HAP-1 (cell line): Measurements from ENCODE around the gene ADA.

Source experiments
- DNase-seq, 2 experiments: peaks; one replicate each; pipeline ENCODE4 v3.0.0-alpha.2; 2016 to 2020; ENCODE audit warnings: low spot score in 2 of 2
- H3K27me3 ChIP-seq: fragments of 250-450 bp; sonication (Bioruptor Pico); 2 replicates; pipeline ENCODE4 v1.5.1; 2020; ENCODE audit warnings: low read depth, mild to moderate bottlenecking, moderate library complexity
- H3K36me3 ChIP-seq: fragments of 250-450 bp; sonication (Bioruptor Pico); replicated peaks from 2 replicates; pipeline ENCODE4 v1.5.1; 2020; ENCODE audit warnings: mild to moderate bottlenecking
- H3K4me1 ChIP-seq: fragments of 250-450 bp; sonication (Bioruptor Pico); 2 replicates; pipeline ENCODE4 v1.5.1; 2020; ENCODE audit warnings: mild to moderate bottlenecking
- H3K4me3 ChIP-seq: fragments of 250-450 bp; sonication (Bioruptor Pico); 2 replicates; pipeline ENCODE4 v1.5.1; 2020; ENCODE audit warnings: mild to moderate bottlenecking, moderate library complexity
- H3K9me3 ChIP-seq: fragments of 250-450 bp; sonication (Bioruptor Pico); 2 replicates; pipeline ENCODE4 v1.5.1; 2020; ENCODE audit warnings: mild to moderate bottlenecking, moderate library complexity
- in situ Hi-C: fragments of 300-500 bp; cut with MboI; formaldehyde crosslinking; loops from 3 replicates; pipeline ENCODE4 v1.14.3; 2020; ENCODE audit warnings: low sequenced_read_pairs, inconsistent platforms, mixed read lengths

Gene ADA

DNA sequence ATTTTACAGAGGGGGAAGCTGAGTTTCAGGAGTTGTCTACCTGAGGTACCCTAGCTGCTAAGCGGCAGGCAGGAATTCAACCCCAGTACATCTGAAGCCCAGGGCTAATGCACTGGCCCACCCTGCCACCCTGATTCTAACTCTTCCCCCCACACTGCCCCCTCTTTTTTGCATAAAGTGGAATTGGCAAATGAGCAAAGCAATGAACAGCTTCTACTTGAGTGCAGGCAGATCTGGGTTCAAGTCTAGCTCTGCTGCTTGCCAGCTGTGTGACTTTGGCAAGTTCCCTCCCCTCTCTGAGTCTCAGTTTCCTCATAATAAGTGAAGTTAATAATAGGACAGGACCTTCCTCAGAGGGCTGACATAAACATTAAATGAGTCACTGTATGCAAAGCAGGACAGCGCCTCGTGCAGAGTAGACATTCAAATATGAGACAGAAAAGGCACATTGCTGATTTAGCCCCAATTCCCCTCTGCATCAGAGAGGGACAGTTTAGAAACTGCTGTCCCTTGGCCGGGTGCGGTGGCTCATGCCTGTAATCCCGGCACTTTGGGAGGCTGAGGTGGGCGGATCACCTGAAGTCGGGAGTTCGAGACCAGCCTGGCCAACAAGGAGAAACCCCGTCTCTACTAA, 4.7 kb downstream of the ADA start:
- peaks cover 5% of the 10 kb centered on the region for H3K4me1 ChIP-seq
- DNase-seq, result no peak
- in situ Hi-C loops, result no loop called here
- no peaks in the 10 kb centered on the region for H3K9me3 ChIP-seq
- H3K27me3 ChIP-seq, result no peaks in the 10 kb centered on the region
- no peaks in the 10 kb centered on the region for H3K36me3 ChIP-seq
- no peak overlapping the region for H3K4me3 ChIP-seq

DNA sequence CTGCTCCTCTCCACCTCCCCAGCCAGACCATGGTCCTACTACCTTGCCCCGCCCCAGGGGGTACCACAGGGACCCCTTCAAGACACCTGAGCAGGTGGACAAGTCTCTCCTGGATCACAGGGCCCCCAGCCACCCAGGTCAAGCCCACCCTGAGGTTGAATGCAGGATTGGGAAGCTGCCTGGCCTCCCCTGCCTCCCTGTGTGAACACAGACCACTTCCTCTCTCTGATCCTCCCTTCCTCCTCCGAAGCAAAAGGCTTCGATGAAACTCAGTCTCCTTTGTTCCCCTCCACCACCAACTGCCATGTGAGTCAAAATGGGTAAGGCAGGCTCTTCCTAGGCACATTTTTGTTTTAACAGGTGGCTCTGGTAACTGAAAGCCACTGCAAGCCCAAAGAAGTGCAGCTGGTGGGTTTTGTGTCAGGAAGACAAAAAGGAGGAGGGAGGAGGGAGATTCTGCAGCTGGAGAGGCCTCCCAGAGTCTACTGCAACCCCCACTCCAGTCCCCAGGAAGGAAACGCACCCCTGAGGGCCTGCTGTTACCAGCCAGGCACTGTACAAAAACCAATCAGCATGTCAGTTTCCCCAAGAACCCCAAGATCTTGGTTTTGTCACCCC, 5.4 kb downstream of the ADA start:
- no peaks in the 10 kb centered on the region for H3K36me3 ChIP-seq
- in situ Hi-C loops, result no loop called here
- no peaks in the 10 kb centered on the region for H3K9me3 ChIP-seq
- peaks cover 3% of the 10 kb centered on the region for H3K4me1 ChIP-seq
- no peaks in the 10 kb centered on the region for H3K27me3 ChIP-seq
- no peak for DNase-seq
- H3K4me3 ChIP-seq, result no peak overlapping the region

DNA sequence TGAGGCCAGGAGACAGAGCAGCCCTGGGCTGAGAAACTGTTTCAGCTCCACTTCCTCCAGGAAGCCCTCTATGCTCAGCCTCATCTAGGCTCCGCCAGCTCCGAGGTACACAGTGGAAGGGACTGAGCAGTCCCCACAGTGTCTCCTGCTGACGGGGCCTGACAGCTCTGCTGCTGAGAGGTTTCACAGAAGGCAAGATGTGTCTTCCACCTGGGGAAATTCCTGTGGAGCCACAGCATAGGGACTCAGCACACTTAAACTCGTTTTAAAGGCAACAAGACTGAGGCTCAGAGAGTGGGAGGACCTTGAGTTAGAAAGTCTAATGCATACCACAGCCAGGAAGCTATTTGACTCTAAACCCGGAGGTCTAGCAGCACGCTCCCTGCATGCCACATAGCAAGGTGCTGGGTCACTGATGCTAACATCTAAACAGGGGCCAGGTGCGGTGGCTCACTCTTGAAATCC, 6.8 kb downstream of the ADA start:
- no peaks in the 10 kb centered on the region; the same call in 1 of the 2 replicates for H3K4me1 ChIP-seq

DNA sequence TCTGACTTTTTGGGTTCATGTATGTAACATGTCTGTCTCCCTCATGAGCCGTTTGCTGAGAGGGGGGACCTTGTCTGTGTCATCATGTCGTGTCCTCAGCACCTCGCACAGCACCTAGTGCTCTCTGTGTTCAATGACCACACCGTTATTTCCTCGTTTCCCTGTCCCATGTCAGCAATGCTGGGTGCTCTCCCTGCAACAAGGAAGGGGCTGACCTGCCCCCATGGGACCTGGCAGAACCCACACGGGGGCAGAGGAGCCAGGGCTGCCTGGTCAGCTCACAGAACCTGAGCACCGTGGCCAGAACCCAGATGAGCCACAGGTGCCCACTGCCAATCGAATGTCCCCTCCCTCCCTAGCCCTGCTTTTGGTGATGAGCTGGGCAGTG, 7.3 kb downstream of the ADA start:
- DNase-seq, result no peak
- Histone ChIP-seq H3K4me3 (no peak overlapping the region), H3K4me1 (no peaks in the 10 kb centered on the region; the same call in 1 of the 2 replicates), H3K36me3 (no peaks in the 10 kb centered on the region), H3K27me3 (no peaks in the 10 kb centered on the region), H3K9me3 (no peaks in the 10 kb centered on the region)
- in situ Hi-C loops, result no loop called here

More for the DNA sequence above, 6.8 kb downstream of the ADA start:
- Histone ChIP-seq H3K36me3 (no peaks in the 10 kb centered on the region), H3K9me3 (no peaks in the 10 kb centered on the region), H3K4me3 (no peak overlapping the region), H3K27me3 (no peaks in the 10 kb centered on the region)
- in situ Hi-C loops, result no loop called here
- no peak for DNase-seq

DNA sequence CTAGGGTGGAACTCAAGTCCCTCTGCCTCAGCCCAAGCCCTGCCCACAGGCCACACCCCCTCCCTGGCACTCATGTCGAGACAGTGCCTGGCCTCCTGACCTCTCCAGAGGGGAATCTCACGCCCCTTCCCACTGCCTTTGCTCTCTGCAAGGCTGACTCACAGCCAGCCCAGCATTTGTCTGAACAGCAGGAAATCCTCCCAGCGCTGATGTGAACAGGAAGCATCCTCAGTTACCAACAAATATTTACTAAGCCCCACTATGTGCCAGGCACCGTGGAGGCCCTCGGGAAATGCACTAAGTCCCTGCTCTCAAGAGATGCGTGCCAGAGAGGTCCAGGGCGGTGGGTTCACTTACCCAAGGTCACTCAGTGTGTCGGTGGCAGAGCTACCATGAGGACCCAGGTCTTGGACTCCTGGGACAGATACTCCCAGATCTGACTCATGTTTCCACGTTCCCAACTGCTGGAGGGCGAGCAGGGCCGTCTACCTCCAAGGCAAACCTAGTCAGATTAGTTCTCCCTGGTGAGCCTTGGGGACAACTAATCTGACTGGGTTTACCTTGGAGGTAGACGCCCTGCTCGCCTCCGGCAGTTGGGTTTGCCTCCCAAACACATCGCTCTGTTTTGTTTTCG, 7.8 kb downstream of the ADA start:
- no peak overlapping the region for H3K4me3 ChIP-seq
- peak in 1 of 2 experiments; percentile 23 for DNase-seq
- in situ Hi-C loops, result no loop called here
- no peaks in the 10 kb centered on the region for H3K9me3 ChIP-seq
- no peaks in the 10 kb centered on the region for H3K27me3 ChIP-seq
- H3K4me1 ChIP-seq, result no peaks in the 10 kb centered on the region; the same call in 1 of the 2 replicates
- H3K36me3 ChIP-seq, result no peaks in the 10 kb centered on the region

DNA sequence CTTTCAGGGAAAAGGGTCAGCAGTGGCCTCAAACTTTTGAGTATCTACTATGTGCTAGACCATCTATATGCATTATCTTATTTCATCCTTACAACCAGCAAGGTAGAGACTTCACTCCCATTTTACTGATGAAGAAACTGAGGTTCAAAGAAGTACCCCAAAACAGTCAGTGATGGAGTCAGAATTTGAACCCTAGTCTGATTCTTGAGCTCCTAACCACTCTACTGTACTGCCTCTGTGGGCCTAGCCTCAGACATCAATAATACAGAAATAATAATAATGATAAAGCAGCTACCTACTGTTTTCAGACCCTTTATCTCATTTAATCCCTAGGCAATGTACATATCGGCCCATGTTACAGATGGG, 8.4 kb downstream of the ADA start:
- Histone ChIP-seq H3K9me3 (no peaks in the 10 kb centered on the region), H3K36me3 (no peaks in the 10 kb centered on the region), H3K27me3 (no peaks in the 10 kb centered on the region), H3K4me1 (no peaks in the 10 kb centered on the region; the same call in 1 of the 2 replicates), H3K4me3 (no peak overlapping the region)
- no peak for DNase-seq
- in situ Hi-C loops, result no loop called here

DNA sequence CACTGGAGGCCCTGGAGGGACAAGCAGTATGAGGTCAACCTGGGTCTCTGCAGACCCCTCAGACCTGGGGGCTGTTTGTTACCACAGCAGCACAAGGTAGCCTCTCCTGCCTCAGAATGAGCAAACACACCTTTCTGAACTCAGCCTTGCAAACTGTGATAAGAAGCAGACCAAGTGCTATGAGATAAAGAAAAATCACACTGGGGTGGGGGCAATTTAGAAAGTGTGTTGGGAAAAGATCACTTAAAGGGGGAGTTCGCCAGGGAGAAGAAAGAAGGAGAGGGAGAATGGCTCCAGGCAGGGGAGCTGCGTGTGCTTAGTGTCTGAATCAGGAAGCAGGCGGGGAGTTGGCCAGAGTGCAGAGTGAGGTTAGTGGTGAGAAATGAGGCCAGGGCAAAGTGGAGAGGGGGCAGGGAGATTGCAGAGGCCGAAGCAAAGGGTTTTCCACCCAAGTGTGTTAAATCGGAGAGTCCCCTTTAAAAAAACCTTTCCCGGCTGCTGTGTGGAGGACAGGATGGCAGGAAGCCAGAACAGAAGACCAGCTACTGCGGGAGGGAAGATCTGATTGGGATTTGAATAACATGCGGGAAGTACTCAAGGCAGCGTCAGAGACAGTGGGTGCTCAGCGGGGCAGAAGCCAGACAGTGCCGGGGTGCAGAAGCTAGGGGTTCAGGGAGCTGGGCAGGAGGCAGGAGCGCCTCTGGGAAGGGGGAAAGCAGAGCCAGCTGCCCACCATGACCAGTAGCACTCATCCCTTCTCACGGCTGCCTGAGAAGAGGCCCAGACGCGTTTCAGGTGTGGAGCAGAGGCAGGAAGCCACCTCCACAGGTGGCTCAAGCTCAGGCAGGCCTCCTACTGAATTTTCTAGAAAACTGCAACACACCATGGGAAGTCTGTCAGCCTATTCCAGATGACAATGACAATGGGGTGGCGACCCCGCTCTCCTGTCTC, 9.0 kb downstream of the ADA start:
- H3K4me3 ChIP-seq, result no peak overlapping the region
- peak in 1 of 2 experiments; percentile 45 for DNase-seq
- no peaks in the 10 kb centered on the region for H3K9me3 ChIP-seq
- H3K4me1 ChIP-seq, result no peaks in the 10 kb centered on the region; the same call in 1 of the 2 replicates
- no peaks in the 10 kb centered on the region for H3K36me3 ChIP-seq
- no peaks in the 10 kb centered on the region for H3K27me3 ChIP-seq
- in situ Hi-C loops, result no loop called here

DNA sequence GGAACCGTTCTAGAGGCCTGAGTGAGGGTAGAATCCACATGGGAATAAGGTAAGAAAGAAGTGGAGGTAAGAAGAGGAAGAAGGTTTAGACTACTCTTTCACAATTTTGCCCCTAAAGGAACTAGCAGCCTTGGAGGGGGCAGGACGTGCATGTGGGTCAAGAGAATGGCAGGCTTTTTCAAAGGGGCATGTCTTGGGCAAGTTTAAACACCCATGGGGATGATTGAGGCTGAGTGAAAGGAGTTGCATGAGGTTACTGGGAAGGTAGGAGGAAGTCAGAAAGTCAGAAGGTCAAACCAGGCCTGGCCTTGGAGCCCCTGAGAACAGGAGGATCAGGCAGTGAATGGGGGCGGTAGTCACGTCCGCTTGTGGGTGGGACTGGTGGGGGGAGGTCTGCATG, 10.2 kb downstream of the ADA start:
- in situ Hi-C loops, result no loop called here
- Histone ChIP-seq H3K4me1 (no peaks in the 10 kb centered on the region; the same call in 1 of the 2 replicates), H3K36me3 (no peaks in the 10 kb centered on the region), H3K4me3 (no peak overlapping the region), H3K27me3 (no peaks in the 10 kb centered on the region), H3K9me3 (no peaks in the 10 kb centered on the region)
- no peak for DNase-seq

DNA sequence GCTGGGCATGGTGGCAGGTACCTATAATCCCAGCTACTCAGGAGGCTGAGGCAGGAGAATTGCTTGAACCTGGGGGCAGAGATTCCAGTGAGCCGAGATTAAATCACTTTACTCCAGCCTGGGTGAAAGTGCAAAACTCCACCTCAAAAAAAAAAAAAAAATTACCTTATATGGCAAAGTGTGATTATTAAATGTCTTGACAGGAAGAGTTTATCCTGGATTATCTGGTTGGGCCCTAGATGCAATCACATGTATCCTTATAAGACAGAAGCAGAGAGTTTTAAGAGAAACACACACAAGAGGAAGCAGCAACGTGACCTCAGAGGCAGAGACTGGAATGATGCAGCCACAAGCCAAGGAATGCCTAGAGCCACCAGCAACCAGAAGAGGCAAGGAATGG, 11.0 kb downstream of the ADA start:
- no peak overlapping the region for H3K4me3 ChIP-seq
- no peaks in the 10 kb centered on the region for H3K9me3 ChIP-seq
- no peaks in the 10 kb centered on the region for H3K36me3 ChIP-seq
- no peak for DNase-seq
- H3K27me3 ChIP-seq, result no peaks in the 10 kb centered on the region
- in situ Hi-C loops, result no loop called here
- no peaks in the 10 kb centered on the region; the same call in 1 of the 2 replicates for H3K4me1 ChIP-seq

DNA sequence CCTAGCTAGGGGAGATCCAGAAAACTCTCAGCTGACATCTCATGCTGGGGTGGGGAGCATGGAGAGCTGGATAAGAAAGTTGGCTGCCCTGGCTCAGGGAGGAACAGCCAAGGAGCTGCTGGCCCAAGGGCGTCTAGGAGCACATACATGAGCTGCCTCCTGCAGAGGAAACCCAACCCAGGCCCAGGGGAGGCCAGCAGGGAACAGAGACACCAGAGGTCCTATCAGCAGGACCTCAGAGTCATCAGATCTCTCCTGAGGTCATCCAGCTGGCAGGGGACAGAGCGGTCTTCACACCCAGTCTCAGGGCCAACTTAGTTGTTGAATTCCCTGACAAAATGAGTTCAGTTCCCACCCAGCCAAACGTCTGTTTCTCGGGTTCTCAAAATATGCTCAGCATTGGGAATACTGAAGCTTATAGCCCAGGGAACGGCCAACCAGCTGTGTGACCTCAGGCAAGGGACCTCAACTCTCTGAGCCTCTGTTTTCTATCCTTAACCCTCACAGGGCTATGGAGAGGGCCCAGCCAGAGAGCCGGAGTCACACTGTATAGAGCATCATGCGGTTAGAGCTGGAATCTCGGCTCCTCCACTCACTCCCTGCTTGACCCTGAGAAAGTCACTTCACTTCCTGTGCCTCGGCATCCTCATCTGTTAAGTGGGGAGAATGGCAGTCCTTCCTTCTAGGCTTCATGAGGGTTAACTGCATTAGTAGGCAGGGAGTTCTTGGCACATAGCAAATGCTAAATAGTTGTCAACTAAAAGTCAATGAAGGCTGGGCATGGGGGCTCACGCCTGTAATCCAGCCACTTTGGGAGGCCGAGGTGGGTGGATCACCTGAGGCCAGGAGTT, 13.8 kb downstream of the ADA start:
- no peak for DNase-seq
- in situ Hi-C loops, result no loop called here
- Histone ChIP-seq H3K9me3 (no peaks in the 10 kb centered on the region), H3K4me3 (no peak overlapping the region), H3K27me3 (no peaks in the 10 kb centered on the region), H3K4me1 (no peaks in the 10 kb centered on the region; the same call in 1 of the 2 replicates), H3K36me3 (no peaks in the 10 kb centered on the region; the same call in 1 of the 2 replicates)

DNA sequence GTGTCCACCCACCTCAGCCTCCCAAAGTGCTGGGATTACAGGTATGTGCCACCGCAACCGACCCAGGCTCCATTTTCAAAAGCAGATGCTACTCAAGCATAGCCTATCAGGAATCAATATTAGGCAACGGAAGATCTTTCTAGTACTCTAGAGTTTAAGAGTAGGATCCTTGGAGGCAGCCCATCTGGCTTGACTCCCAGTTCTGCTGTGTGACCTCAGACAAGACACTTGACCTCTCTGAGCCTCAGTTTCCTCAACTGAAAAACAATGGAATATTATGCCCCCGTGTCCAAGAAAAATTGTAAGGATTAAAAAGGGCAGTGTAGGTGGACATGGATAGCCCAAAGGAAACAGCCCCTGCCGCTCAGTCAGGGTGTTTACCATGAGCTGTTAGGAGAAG, 14.5 kb downstream of the ADA start:
- H3K27me3 ChIP-seq, result no peaks in the 10 kb centered on the region
- no peaks in the 10 kb centered on the region; the same call in 1 of the 2 replicates for H3K36me3 ChIP-seq
- H3K4me3 ChIP-seq, result no peak overlapping the region
- in situ Hi-C loops, result no loop called here
- H3K9me3 ChIP-seq, result no peaks in the 10 kb centered on the region
- no peaks in the 10 kb centered on the region for H3K4me1 ChIP-seq
- DNase-seq, result no peak

DNA sequence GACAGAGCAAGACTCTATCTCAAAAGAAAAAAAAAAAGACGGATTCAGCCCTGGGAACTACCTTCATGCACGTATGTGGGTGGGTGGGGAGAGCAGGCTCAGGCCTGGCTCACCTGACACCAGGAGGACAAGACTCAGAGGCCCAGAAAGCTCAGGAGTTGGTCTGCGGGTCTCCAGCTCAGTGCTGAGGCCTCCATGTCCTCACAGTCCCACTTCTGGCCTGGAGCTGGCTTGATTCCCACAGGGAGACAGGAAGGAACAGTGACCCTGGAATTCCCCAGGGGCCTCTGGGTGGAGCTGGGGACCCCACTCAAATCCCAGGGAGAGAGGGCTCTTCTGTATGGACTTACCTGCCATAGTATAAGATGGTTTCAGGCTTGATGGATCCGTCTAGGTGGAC, 15.6 kb downstream of the ADA start:
- Histone ChIP-seq H3K27me3 (no peaks in the 10 kb centered on the region), H3K4me3 (no peak overlapping the region), H3K36me3 (no peaks in the 10 kb centered on the region; the same call in 1 of the 2 replicates), H3K4me1 (no peaks in the 10 kb centered on the region), H3K9me3 (no peaks in the 10 kb centered on the region)
- in situ Hi-C loops, result no loop called here
- no peak for DNase-seq
